Liver (tissue), 9 donors: ENCODE data around the gene CATSPER3. TPM values are rescaled to one million over a fixed set of nuclear protein-coding genes. Genes with fewer than 3 reads are reported as not detected.

ENCODE experiments used
- DNase-seq: peaks from one replicate; pipeline ENCODE4 v3.0.0-alpha.2; 2017; ENCODE audit warnings: low spot score
- H3K27ac ChIP-seq, 2 donors: one replicate each; pipeline ENCODE4 v1.7.0; 2013; ENCODE audit warnings: inconsistent platforms in 2 of 2, low read length in 2 of 2, control low read depth in 1 of 2, low read depth in 1 of 2, mild to moderate bottlenecking in 1 of 2
- H3K27me3 ChIP-seq, 4 donors: one replicate each; pipeline versions ENCODE4 v1.6.1 to v1.7.0; 2013; ENCODE audit warnings: low read length in 3 of 4, inconsistent platforms in 1 of 4, mild to moderate bottlenecking in 1 of 4, moderate library complexity in 1 of 4; ENCODE audit not compliant: control insufficient read depth in 4 of 4, insufficient read depth in 4 of 4
- H3K36me3 ChIP-seq, 4 donors: one replicate each; pipeline versions ENCODE4 v1.6.1 to v1.7.0; 2013; ENCODE audit warnings: low read length in 3 of 4, mild to moderate bottlenecking in 3 of 4, low read depth in 1 of 4, moderate library complexity in 1 of 4; ENCODE audit not compliant: control insufficient read depth in 4 of 4, insufficient read depth in 3 of 4
- H3K4me1 ChIP-seq, 4 donors: one replicate each; pipeline versions ENCODE4 v1.6.1 to v1.7.0; 2013; ENCODE audit warnings: low read length in 3 of 4, mild to moderate bottlenecking in 3 of 4, moderate library complexity in 1 of 4; ENCODE audit not compliant: control insufficient read depth in 4 of 4, insufficient read depth in 4 of 4
- H3K4me3 ChIP-seq, 3 donors: one replicate each; pipeline versions ENCODE4 v1.6.1 to v1.7.0; 2013; ENCODE audit warnings: low read length in 3 of 3, control low read depth in 1 of 3, low read depth in 1 of 3, mild to moderate bottlenecking in 1 of 3
- H3K9ac ChIP-seq, 2 donors: one replicate each; pipeline ENCODE4 v1.7.0; 2013; ENCODE audit warnings: low read length in 2 of 2, mild to moderate bottlenecking in 2 of 2, moderate library complexity in 2 of 2, control low read depth in 1 of 2, low read depth in 1 of 2
- H3K9me3 ChIP-seq, 4 donors: one replicate each; pipeline versions ENCODE4 v1.6.1 to v1.7.0; 2013; ENCODE audit warnings: low read length in 3 of 4; ENCODE audit not compliant: control insufficient read depth in 4 of 4
- EGR1 ChIP-seq, 2 donors: IDR thresholded peaks; 2 replicates each; pipeline ENCODE4 v1.6.1; 2016 to 2018; ENCODE audit warnings: antibody characterized with exemption in 2 of 2, low read depth in 2 of 2
- FOXA1 ChIP-seq: IDR thresholded peaks from 2 replicates; pipeline ENCODE4 v1.6.1; 2016; ENCODE audit warnings: antibody characterized with exemption
- GABPA ChIP-seq, 2 donors: IDR thresholded peaks in 1 of 2; conservative IDR thresholded peaks in 1 of 2; 2 replicates each; pipeline ENCODE4 v1.6.1; 2016; ENCODE audit warnings: antibody characterized with exemption in 2 of 2, mild to moderate bottlenecking in 1 of 2, moderate library complexity in 1 of 2
- HNF4A ChIP-seq, 2 donors: conservative IDR thresholded peaks; 2 replicates each; pipeline ENCODE4 v1.6.1; 2016; ENCODE audit warnings: antibody characterized with exemption in 2 of 2, mild to moderate bottlenecking in 2 of 2
- HNF4G ChIP-seq: IDR thresholded peaks from 2 replicates; pipeline ENCODE4 v1.6.1; 2016; ENCODE audit warnings: antibody characterized with exemption
- JUND ChIP-seq, 2 donors: IDR thresholded peaks; 2 replicates each; pipeline ENCODE4 v1.6.1; 2016; ENCODE audit warnings: antibody characterized with exemption in 2 of 2
- NR2F2 ChIP-seq: IDR thresholded peaks from 2 replicates; pipeline ENCODE4 v1.6.1; 2016; ENCODE audit warnings: antibody characterized with exemption
- RXRA ChIP-seq, 2 donors: IDR thresholded peaks; 2 replicates each; pipeline ENCODE4 v1.6.1; 2017 to 2018; ENCODE audit warnings: antibody characterized with exemption in 2 of 2, mild to moderate bottlenecking in 1 of 2
- SP1 ChIP-seq: IDR thresholded peaks from 2 replicates; pipeline ENCODE4 v1.6.1; 2018; ENCODE audit warnings: antibody characterized with exemption, mild to moderate bottlenecking
- TAF1 ChIP-seq: conservative IDR thresholded peaks from 2 replicates; pipeline ENCODE4 v1.6.1; 2016; ENCODE audit warnings: antibody characterized with exemption, mild to moderate bottlenecking
- YY1 ChIP-seq: IDR thresholded peaks from 2 replicates; pipeline ENCODE4 v1.6.1; 2016; ENCODE audit warnings: antibody characterized with exemption, mild to moderate bottlenecking
- WGBS: extraction: QIAGEN DNeasy Blood & Tissue Kit; methylation state at CpG from one replicate; pipeline ENCODE4 v1.1.7; 2013; 5-methylcytosine and 5-hydroxymethylcytosine counted together
- polyA plus RNA-seq, 2 donors: library from polyadenylated mRNA; stranded (reverse) in 1 of 2; unstranded in 1 of 2; fragments of 200-250 nt in 1 of 2; fragments of >200 nt in 1 of 2; fragmentation: Nextera tagmentation in 1 of 2; extraction: Ambion mirVana in 1 of 2; gene quantifications; one replicate each; pipeline versions ENCODE4 v1.2.1 to v1.2.3, GENCODE V29; 2013 to 2015
- total RNA-seq, 2 donors: library from RNA; depleted of rRNA; stranded (reverse); fragments of >200 nt; gene quantifications; one replicate each; pipeline ENCODE4 v1.2.3, GENCODE V29; 2014
- TF ChIP-seq, protein P1 (sequence below): fragments of 150-350 bp; IDR thresholded peaks from 2 replicates; pipeline ENCODE4 v1.5.1; 2017; ENCODE audit warnings: improper control_type of control experiment, low read depth, low read length; ENCODE audit not compliant: missing input control
- TF ChIP-seq, protein P2 (sequence below): IDR thresholded peaks from 2 replicates; pipeline ENCODE4 v1.6.1; 2016; ENCODE audit warnings: antibody characterized with exemption, mild to moderate bottlenecking
- TF ChIP-seq, protein P3 (sequence below): IDR thresholded peaks from 2 replicates; pipeline ENCODE4 v1.6.1; 2016; ENCODE audit warnings: antibody characterized with exemption
- TF ChIP-seq, protein P4 (sequence below): IDR thresholded peaks from 2 replicates; pipeline ENCODE4 v1.6.1; 2016; ENCODE audit warnings: antibody characterized with exemption
- donor health status: healthy.
- donor health status: healthy.
- donor health status: healthy.
- donor health status: healthy.
- donor health status: healthy.

Gene CATSPER3
- total and polyA plus RNA-seq, 4 donors: 0.28 to 0.37 (median 0.34) TPM

DNA sequence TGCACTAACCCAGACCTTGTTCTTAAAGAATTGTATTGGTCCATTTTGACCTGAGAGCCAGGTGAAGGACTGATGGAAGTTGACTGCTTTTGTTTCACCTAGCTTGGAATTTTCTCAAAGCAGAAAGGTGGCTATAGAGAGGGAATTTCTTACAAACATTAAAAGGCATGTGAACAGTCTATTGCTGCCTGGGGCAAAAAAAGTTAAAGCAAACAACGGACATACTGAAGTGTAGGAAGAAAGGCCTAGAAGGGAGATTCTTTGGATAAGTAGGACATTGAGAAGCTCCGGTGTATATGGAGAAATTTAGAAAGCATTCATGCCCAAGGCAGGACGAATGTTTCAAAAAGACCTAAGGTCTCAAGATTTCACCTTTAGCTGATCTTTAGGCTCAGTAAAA, 11.7 kb downstream of the CATSPER3 start:
- Histone ChIP-seq H3K27ac (no peak overlapping the region), H3K36me3 (peaks cover 0 to 4% (median 0%) of the 10 kb centered on the region in 4 donors), H3K4me1 (no peaks in the 10 kb centered on the region), H3K9ac (no peak overlapping the region), H3K27me3 (no peaks in the 10 kb centered on the region), H3K4me3 (no peak overlapping the region), H3K9me3 (peaks cover 6 to 27% (median 16%) of the 10 kb centered on the region in 4 donors)
- WGBS: 95% methylated on average over 3 of the region's 3 CpGs
- DNase-seq: no peak
- TF ChIP-seq NR2F2: no peak
- no peak for TF ChIP-seq TAF1
- no peak for TF ChIP-seq HNF4A (conservative IDR thresholded peaks at IDR 0.05)
- no peak for TF ChIP-seq GABPA (IDR thresholded peaks at IDR 0.05 in 1 of 2, conservative IDR thresholded peaks at IDR 0.05 in 1 of 2)
- TF ChIP-seq, protein P1, sequence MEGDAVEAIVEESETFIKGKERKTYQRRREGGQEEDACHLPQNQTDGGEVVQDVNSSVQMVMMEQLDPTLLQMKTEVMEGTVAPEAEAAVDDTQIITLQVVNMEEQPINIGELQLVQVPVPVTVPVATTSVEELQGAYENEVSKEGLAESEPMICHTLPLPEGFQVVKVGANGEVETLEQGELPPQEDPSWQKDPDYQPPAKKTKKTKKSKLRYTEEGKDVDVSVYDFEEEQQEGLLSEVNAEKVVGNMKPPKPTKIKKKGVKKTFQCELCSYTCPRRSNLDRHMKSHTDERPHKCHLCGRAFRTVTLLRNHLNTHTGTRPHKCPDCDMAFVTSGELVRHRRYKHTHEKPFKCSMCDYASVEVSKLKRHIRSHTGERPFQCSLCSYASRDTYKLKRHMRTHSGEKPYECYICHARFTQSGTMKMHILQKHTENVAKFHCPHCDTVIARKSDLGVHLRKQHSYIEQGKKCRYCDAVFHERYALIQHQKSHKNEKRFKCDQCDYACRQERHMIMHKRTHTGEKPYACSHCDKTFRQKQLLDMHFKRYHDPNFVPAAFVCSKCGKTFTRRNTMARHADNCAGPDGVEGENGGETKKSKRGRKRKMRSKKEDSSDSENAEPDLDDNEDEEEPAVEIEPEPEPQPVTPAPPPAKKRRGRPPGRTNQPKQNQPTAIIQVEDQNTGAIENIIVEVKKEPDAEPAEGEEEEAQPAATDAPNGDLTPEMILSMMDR: no peak
- TF ChIP-seq, protein P2, sequence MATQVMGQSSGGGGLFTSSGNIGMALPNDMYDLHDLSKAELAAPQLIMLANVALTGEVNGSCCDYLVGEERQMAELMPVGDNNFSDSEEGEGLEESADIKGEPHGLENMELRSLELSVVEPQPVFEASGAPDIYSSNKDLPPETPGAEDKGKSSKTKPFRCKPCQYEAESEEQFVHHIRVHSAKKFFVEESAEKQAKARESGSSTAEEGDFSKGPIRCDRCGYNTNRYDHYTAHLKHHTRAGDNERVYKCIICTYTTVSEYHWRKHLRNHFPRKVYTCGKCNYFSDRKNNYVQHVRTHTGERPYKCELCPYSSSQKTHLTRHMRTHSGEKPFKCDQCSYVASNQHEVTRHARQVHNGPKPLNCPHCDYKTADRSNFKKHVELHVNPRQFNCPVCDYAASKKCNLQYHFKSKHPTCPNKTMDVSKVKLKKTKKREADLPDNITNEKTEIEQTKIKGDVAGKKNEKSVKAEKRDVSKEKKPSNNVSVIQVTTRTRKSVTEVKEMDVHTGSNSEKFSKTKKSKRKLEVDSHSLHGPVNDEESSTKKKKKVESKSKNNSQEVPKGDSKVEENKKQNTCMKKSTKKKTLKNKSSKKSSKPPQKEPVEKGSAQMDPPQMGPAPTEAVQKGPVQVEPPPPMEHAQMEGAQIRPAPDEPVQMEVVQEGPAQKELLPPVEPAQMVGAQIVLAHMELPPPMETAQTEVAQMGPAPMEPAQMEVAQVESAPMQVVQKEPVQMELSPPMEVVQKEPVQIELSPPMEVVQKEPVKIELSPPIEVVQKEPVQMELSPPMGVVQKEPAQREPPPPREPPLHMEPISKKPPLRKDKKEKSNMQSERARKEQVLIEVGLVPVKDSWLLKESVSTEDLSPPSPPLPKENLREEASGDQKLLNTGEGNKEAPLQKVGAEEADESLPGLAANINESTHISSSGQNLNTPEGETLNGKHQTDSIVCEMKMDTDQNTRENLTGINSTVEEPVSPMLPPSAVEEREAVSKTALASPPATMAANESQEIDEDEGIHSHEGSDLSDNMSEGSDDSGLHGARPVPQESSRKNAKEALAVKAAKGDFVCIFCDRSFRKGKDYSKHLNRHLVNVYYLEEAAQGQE: no peak
- no peak for TF ChIP-seq EGR1 (IDR thresholded peaks at IDR 0.05; ENCODE audit: low read depth in 2 of 2)

DNA sequence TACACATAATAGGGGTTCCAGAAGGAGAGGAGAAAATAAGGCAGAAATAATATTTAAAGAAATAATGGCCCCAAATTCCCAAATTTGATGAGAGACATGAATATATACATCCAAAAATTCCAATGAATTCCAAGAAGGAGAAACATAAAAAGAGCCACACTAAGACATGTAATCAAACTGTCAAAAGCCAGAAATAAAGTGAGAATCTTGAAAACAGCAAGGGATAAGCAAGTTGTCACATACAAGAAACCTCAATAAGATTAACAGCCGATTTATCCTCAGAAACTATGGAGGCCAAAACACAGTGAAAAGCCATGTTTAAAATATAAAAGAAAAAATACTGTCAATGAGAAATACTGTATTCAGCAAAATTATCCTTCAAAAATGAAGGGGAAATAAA, 14.5 kb downstream of the CATSPER3 start:
- Histone ChIP-seq H3K27me3 (no peaks in the 10 kb centered on the region), H3K27ac (no peak overlapping the region), H3K9me3 (peaks cover 6 to 27% (median 14%) of the 10 kb centered on the region in 4 donors), H3K4me1 (no peaks in the 10 kb centered on the region), H3K9ac (no peak overlapping the region), H3K36me3 (no peaks in the 10 kb centered on the region), H3K4me3 (no peak overlapping the region)
- TF ChIP-seq NR2F2 (no peak), TAF1 (no peak), YY1 (no peak), RXRA (IDR thresholded peaks at IDR 0.05) (no peak), EGR1 (IDR thresholded peaks at IDR 0.05; ENCODE audit: low read depth in 2 of 2) (no peak), HNF4G (no peak), FOXA1 (no peak), SP1 (no peak), JUND (IDR thresholded peaks at IDR 0.05) (no peak), GABPA (IDR thresholded peaks at IDR 0.05 in 1 of 2, conservative IDR thresholded peaks at IDR 0.05 in 1 of 2) (no peak)
- TF ChIP-seq, protein P1: no peak
- TF ChIP-seq, protein P3, sequence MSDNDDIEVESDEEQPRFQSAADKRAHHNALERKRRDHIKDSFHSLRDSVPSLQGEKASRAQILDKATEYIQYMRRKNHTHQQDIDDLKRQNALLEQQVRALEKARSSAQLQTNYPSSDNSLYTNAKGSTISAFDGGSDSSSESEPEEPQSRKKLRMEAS: no peak
- TF ChIP-seq, protein P4, sequence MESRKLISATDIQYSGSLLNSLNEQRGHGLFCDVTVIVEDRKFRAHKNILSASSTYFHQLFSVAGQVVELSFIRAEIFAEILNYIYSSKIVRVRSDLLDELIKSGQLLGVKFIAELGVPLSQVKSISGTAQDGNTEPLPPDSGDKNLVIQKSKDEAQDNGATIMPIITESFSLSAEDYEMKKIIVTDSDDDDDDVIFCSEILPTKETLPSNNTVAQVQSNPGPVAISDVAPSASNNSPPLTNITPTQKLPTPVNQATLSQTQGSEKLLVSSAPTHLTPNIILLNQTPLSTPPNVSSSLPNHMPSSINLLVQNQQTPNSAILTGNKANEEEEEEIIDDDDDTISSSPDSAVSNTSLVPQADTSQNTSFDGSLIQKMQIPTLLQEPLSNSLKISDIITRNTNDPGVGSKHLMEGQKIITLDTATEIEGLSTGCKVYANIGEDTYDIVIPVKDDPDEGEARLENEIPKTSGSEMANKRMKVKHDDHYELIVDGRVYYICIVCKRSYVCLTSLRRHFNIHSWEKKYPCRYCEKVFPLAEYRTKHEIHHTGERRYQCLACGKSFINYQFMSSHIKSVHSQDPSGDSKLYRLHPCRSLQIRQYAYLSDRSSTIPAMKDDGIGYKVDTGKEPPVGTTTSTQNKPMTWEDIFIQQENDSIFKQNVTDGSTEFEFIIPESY: no peak
- no peak for DNase-seq
- 98% methylated on average over 1 of the region's 1 CpG for WGBS
